HG03135 (cell line): ENCODE measurements around the gene CHRNB2.

Source experiments
- ATAC-seq: cut with Tn5 transposase; IDR thresholded peaks from one replicate; pipeline ENCODE4 v1.9.1; 2021; ENCODE audit warnings: mild to moderate bottlenecking, moderate library complexity; ENCODE audit not compliant: unreplicated experiment

The CHRNB2 gene

GRCh38 chr1:154629061-154629674 lies 61.6 kb downstream of the CHRNB2 start:
- no peak for ATAC-seq
